Vagina (tissue), 2 donors: ENCODE measurements around the gene AHSP. TPM values are rescaled to one million over a fixed set of nuclear protein-coding genes. Genes with fewer than 3 reads are reported as not detected.
A peak's percentile ranks its signal among the peaks of the same experiment; 100 is the strongest.

ENCODE experiments used
- DNase-seq, 2 donors: peaks; one replicate each; pipeline ENCODE4 v3.0.0-alpha.2; 2017; ENCODE audit errors: extremely low spot score in 2 of 2
- H3K27ac ChIP-seq: fragments of 200-600 bp; sonication (generic); one replicate; pipeline ENCODE4 v1.5.1; 2019
- H3K27me3 ChIP-seq: fragments of 200-600 bp; sonication (generic); one replicate; pipeline ENCODE4 v1.5.1; 2019
- H3K36me3 ChIP-seq, 2 donors: fragments of 200-600 bp; sonication (generic); one replicate each; pipeline ENCODE4 v1.5.1; 2017 to 2019
- H3K4me1 ChIP-seq: fragments of 200-600 bp; sonication (generic); one replicate; pipeline ENCODE4 v1.5.1; 2019
- H3K4me3 ChIP-seq, 2 donors: fragments of 200-600 bp; sonication (generic); 1 replicate in 1 of 2; 2 replicates in 1 of 2; pipeline ENCODE4 v1.5.1; 2016 to 2019
- H3K9me3 ChIP-seq: fragments of 200-600 bp; sonication (generic); one replicate; pipeline ENCODE4 v1.5.1; 2019
- POLR2A ChIP-seq, 2 donors: fragments of 450-650 bp; IDR thresholded peaks; one replicate each; pipeline ENCODE4 v1.6.1; 2017; ENCODE audit warnings: antibody characterized with exemption in 2 of 2, mild to moderate bottlenecking in 2 of 2, moderate library complexity in 2 of 2
- POLR2AphosphoS5 ChIP-seq, 2 donors: sonication (generic); formaldehyde crosslinking; IDR thresholded peaks; one replicate each; pipeline ENCODE4 v1.9.0; 2017; ENCODE audit warnings: antibody characterized with exemption in 2 of 2, mild to moderate bottlenecking in 2 of 2, low read depth in 1 of 2; ENCODE audit not compliant: insufficient read depth in 1 of 2
- intact Hi-C: fragments of 100-400 bp; cut with DNase I; formaldehyde crosslinking; loops from one replicate; pipeline ENCODE4 v1.15.1; 2023
- total RNA-seq: library from RNA; depleted of rRNA; stranded (reverse); fragments of >200 nt; gene quantifications from one replicate; pipeline ENCODE4 v1.2.3, GENCODE V29; 2016
- TF ChIP-seq, protein P1 (sequence below), 3 experiments: fragments of 450-650 bp in 2 of 3; fragments of 200-600 bp in 1 of 3; sonication (generic) in 1 of 3; IDR thresholded peaks; one replicate each; pipeline ENCODE4 v1.5.1; 2017 to 2019; ENCODE audit warnings: antibody characterized with exemption in 3 of 3, mild to moderate bottlenecking in 2 of 3, moderate library complexity in 2 of 3

Gene AHSP
- total RNA-seq, 1 donor from 2014 or later = not detected

DNA sequence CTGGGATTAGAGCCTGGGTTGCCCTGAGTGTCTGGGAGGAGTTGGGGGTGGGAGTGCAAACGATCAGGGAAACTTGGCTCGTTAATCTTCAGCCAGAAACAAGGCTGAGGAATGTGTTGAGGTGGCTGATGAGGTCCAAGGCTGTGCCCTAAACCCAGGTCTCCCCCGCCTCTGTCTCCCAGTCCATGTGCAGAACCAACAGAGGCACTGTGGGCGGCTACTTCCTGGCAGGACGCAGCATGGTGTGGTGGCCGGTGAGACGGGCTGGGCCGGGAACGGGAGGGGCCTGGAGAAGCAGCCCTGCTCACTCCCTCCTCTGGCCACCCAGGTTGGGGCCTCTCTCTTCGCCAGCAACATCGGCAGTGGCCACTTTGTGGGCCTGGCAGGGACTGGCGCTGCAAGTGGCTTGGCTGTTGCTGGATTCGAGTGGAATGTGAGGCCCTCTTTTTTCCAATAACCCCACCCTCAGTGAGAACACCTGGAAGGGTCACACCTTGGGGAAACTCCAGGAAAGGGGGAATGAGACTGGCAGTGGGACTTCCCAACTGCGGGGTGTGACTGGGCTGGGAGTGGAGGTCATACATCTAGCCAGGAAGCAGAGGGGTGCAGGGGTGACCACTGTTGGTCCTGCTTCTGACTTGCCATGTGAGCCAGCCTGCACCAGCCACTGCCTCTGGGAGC lies 43.1 kb upstream of the AHSP start:
- H3K36me3 ChIP-seq = no peaks in the 10 kb centered on the region
- H3K9me3 ChIP-seq = no peaks in the 10 kb centered on the region
- H3K27me3 ChIP-seq = no peaks in the 10 kb centered on the region
- no peak overlapping the region for H3K4me3 ChIP-seq
- intact Hi-C loops = no loop called here
- no peak overlapping the region for H3K27ac ChIP-seq
- no peak for TF ChIP-seq POLR2AphosphoS5 (IDR thresholded peaks at IDR 0.05; ENCODE audit: insufficient read depth in 1 of 2, low read depth in 1 of 2)
- TF ChIP-seq, protein P1, sequence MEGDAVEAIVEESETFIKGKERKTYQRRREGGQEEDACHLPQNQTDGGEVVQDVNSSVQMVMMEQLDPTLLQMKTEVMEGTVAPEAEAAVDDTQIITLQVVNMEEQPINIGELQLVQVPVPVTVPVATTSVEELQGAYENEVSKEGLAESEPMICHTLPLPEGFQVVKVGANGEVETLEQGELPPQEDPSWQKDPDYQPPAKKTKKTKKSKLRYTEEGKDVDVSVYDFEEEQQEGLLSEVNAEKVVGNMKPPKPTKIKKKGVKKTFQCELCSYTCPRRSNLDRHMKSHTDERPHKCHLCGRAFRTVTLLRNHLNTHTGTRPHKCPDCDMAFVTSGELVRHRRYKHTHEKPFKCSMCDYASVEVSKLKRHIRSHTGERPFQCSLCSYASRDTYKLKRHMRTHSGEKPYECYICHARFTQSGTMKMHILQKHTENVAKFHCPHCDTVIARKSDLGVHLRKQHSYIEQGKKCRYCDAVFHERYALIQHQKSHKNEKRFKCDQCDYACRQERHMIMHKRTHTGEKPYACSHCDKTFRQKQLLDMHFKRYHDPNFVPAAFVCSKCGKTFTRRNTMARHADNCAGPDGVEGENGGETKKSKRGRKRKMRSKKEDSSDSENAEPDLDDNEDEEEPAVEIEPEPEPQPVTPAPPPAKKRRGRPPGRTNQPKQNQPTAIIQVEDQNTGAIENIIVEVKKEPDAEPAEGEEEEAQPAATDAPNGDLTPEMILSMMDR (IDR thresholded peaks at IDR 0.05) = no peak
- no peak for TF ChIP-seq POLR2A (IDR thresholded peaks at IDR 0.05)
- DNase-seq = no peak
- H3K4me1 ChIP-seq = peaks cover 27% of the 10 kb centered on the region

DNA sequence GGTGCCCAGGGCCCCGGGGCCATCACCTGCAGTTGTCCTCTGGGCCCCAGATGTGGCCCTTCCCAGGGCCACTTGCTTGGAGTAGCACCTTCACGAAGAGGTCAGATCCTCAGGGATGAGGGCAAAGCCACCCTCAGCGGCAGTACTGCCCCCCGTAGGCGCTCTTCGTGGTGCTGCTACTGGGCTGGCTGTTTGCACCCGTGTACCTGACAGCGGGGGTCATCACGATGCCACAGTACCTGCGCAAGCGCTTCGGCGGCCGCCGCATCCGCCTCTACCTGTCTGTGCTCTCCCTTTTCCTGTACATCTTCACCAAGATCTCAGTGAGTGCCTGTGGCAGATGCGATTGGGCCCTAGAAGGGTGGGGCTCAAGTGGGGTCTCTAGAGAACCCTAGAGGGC lies 42.1 kb upstream of the AHSP start:
- no peak overlapping the region for H3K4me3 ChIP-seq
- H3K36me3 ChIP-seq = no peaks in the 10 kb centered on the region
- no peak overlapping the region for H3K27ac ChIP-seq
- no peaks in the 10 kb centered on the region for H3K27me3 ChIP-seq
- intact Hi-C loops = no loop called here
- H3K9me3 ChIP-seq = no peaks in the 10 kb centered on the region
- no peak for DNase-seq
- H3K4me1 ChIP-seq = peaks cover 23% of the 10 kb centered on the region
- TF ChIP-seq POLR2A (IDR thresholded peaks at IDR 0.05) (no peak), POLR2AphosphoS5 (IDR thresholded peaks at IDR 0.05; ENCODE audit: insufficient read depth in 1 of 2, low read depth in 1 of 2) (no peak)
- TF ChIP-seq, protein P1 (IDR thresholded peaks at IDR 0.05) = no peak

GRCh38 chr16:31486045-31486444 lies 41.7 kb upstream of the AHSP start:
- peaks cover 21% of the 10 kb centered on the region for H3K4me1 ChIP-seq
- H3K4me3 ChIP-seq = no peak overlapping the region
- DNase-seq = no peak
- H3K27me3 ChIP-seq = no peaks in the 10 kb centered on the region
- H3K27ac ChIP-seq = no peak overlapping the region
- H3K9me3 ChIP-seq = no peaks in the 10 kb centered on the region
- TF ChIP-seq, protein P1 (IDR thresholded peaks at IDR 0.05) = no peak
- no peak for TF ChIP-seq POLR2AphosphoS5 (IDR thresholded peaks at IDR 0.05; ENCODE audit: insufficient read depth in 1 of 2, low read depth in 1 of 2)
- TF ChIP-seq POLR2A (IDR thresholded peaks at IDR 0.05) = no peak
- intact Hi-C loops = no loop called here
- no peaks in the 10 kb centered on the region for H3K36me3 ChIP-seq

DNA sequence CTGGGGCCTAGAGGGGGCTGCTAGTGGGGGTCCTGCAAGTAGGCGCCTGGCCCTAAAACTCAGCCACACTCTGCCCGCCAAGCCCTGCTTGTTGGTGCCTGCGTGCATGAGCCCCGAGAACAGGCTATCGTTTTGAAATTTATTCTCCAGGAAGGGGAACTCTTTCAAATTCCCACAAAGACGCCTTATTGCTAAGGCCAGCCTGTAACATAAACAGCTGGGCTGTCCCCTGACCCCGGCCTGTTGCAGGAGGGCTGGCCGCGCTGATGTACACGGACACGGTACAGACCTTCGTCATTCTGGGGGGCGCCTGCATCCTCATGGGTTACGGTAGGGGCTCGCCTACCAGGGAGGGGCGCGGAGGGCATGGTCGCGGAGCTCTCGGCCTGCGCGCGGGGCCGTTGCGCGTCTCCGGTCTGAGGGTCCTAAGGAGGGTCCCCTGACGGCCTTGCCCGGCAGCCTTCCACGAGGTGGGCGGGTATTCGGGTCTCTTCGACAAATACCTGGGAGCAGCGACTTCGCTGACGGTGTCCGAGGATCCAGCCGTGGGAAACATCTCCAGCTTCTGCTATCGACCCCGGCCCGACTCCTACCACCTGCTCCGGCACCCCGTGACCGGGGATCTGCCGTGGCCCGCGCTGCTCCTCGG lies 40.5 kb upstream of the AHSP start:
- Histone ChIP-seq H3K36me3 (peaks cover 0 to 10% of the 10 kb centered on the region in 2 donors), H3K27me3 (no peaks in the 10 kb centered on the region), H3K4me1 (peaks cover 21% of the 10 kb centered on the region), H3K4me3 (peak overlapping the region; percentile 55 to 56), H3K9me3 (no peaks in the 10 kb centered on the region), H3K27ac (peak overlapping the region; percentile 49)
- no peak for TF ChIP-seq POLR2A (IDR thresholded peaks at IDR 0.05)
- TF ChIP-seq POLR2AphosphoS5 (IDR thresholded peaks at IDR 0.05; ENCODE audit: insufficient read depth in 1 of 2, low read depth in 1 of 2) = no peak
- TF ChIP-seq, protein P1 (IDR thresholded peaks at IDR 0.05) = no peak
- no peak for DNase-seq
- intact Hi-C loops = no loop called here
